MM.1S (cell line): ENCODE results near the gene LAP3.

Experiments used
- DNase-seq: peaks from one replicate; pipeline ENCODE4 v3.0.0-alpha.2; 2015
- H2AFZ ChIP-seq: fragments of 300-600 bp; sonication (generic); 2 replicates; pipeline ENCODE4 v1.6.0; 2016; ENCODE audit warnings: antibody characterized with exemption, low read length
- H3F3A ChIP-seq: fragments of 300-600 bp; sonication (generic); 2 replicates; pipeline ENCODE4 v1.6.1; 2016; ENCODE audit warnings: mild to moderate bottlenecking, antibody characterized with exemption, low read length, moderate library complexity, mixed read lengths; ENCODE audit not compliant: insufficient read depth
- H3K27ac ChIP-seq: fragments of 300-600 bp; sonication (generic); 2 replicates; pipeline ENCODE4 v1.5.1; 2016; ENCODE audit warnings: mild to moderate bottlenecking, low read length
- H3K27me3 ChIP-seq: fragments of 300-600 bp; sonication (generic); replicated peaks from 2 replicates; pipeline ENCODE4 v1.6.0; 2016; ENCODE audit warnings: low read length; ENCODE audit not compliant: insufficient read depth
- H3K36me3 ChIP-seq: fragments of 300-600 bp; sonication (generic); replicated peaks from 2 replicates; pipeline ENCODE4 v1.6.1; 2016; ENCODE audit warnings: mild to moderate bottlenecking, low read length, mixed read lengths; ENCODE audit not compliant: insufficient read depth
- H3K4me1 ChIP-seq: fragments of 300-600 bp; sonication (generic); 2 replicates; pipeline ENCODE4 v1.6.1; 2016; ENCODE audit warnings: low read length, mixed read lengths
- H3K4me2 ChIP-seq: fragments of 300-600 bp; sonication (generic); 2 replicates; pipeline ENCODE4 v1.6.0; 2016; ENCODE audit warnings: low read depth, low read length
- H3K4me3 ChIP-seq: fragments of 300-600 bp; sonication (generic); 2 replicates; pipeline ENCODE4 v1.5.1; 2016; ENCODE audit warnings: low read length, mixed read lengths
- H3K79me2 ChIP-seq: fragments of 300-600 bp; sonication (generic); 2 replicates; pipeline ENCODE4 v1.6.1; 2016; ENCODE audit warnings: mixed run types, low read length, mixed read lengths
- H3K9ac ChIP-seq: fragments of 300-600 bp; sonication (generic); 2 replicates; pipeline ENCODE4 v1.6.1; 2016; ENCODE audit warnings: low read length, mixed read lengths
- H3K9me2 ChIP-seq: fragments of 300-600 bp; sonication (generic); replicated peaks from 2 replicates; pipeline ENCODE4 v1.6.1; 2016; ENCODE audit warnings: mild to moderate bottlenecking, low read length, mixed read lengths; ENCODE audit not compliant: insufficient read depth
- H3K9me3 ChIP-seq: fragments of 300-600 bp; sonication (generic); replicated peaks from 2 replicates; pipeline ENCODE4 v1.6.1; 2016; ENCODE audit warnings: mild to moderate bottlenecking, low read length, mixed read lengths; ENCODE audit not compliant: insufficient read depth
- H4K20me1 ChIP-seq: fragments of 300-600 bp; sonication (generic); 2 replicates; pipeline ENCODE4 v1.6.1; 2016; ENCODE audit warnings: mild to moderate bottlenecking, low read length, moderate library complexity, mixed read lengths; ENCODE audit not compliant: insufficient read depth
- CTCF ChIP-seq: fragments of 300-600 bp; sonication (generic); IDR thresholded peaks from 2 replicates; pipeline ENCODE4 v1.5.1; 2016; ENCODE audit warnings: antibody characterized with exemption, low read length, mixed read lengths
- EZH2 ChIP-seq: fragments of 300-600 bp; sonication (generic); optimal IDR thresholded peaks from 2 replicates; pipeline ENCODE3; 2017; ENCODE audit warnings: low read depth, mild to moderate bottlenecking, antibody characterized with exemption, low read length, mixed read lengths
- EZH2phosphoT487 ChIP-seq: fragments of 300-600 bp; sonication (generic); IDR thresholded peaks from 2 replicates; pipeline ENCODE4 v1.6.1; 2018; ENCODE audit warnings: antibody characterized with exemption, low read length

Gene LAP3

GRCh38 chr4:17624821-17625220 is 47.8 kb downstream of the LAP3 start:
- H3K79me2 ChIP-seq: peaks cover 25% of the 10 kb centered on the region

GRCh38 chr4:17630228-17630627 is 53.2 kb downstream of the LAP3 start:
- no peaks in the 10 kb centered on the region for H3K4me1 ChIP-seq
- H3K27me3 ChIP-seq: no peaks in the 10 kb centered on the region
- no peak overlapping the region for H3K4me2 ChIP-seq
- peaks cover 5% of the 10 kb centered on the region; the same call in 1 of the 2 replicates for H3K36me3 ChIP-seq
- H3K4me3 ChIP-seq: no peak overlapping the region
- H3K27ac ChIP-seq: no peak overlapping the region
- no peaks in the 10 kb centered on the region for H4K20me1 ChIP-seq
- no peaks in the 10 kb centered on the region for H3F3A ChIP-seq
- TF ChIP-seq EZH2phosphoT487 (no peak), EZH2 (no peak), CTCF (no peak)
- H3K79me2 ChIP-seq: 0 out of 2 replicates have a peak, but pooled peaks cover 3% of the 10 kb centered on the region
- H2AFZ ChIP-seq: no peak overlapping the region
- no peak for DNase-seq
- no peaks in the 10 kb centered on the region for H3K9me3 ChIP-seq
- H3K9ac ChIP-seq: no peak overlapping the region
- no peaks in the 10 kb centered on the region for H3K9me2 ChIP-seq

More at GRCh38 chr4:17624821-17625220, 47.8 kb downstream of the LAP3 start:
- Histone ChIP-seq H3F3A (no peaks in the 10 kb centered on the region), H3K9me3 (no peaks in the 10 kb centered on the region), H3K27ac (no peak overlapping the region), H3K36me3 (peaks cover 20% of the 10 kb centered on the region), H3K4me2 (no peak overlapping the region), H3K9ac (no peak overlapping the region), H2AFZ (no peak overlapping the region), H3K4me1 (no peaks in the 10 kb centered on the region), H3K9me2 (no peaks in the 10 kb centered on the region), H3K27me3 (no peaks in the 10 kb centered on the region), H3K4me3 (no peak overlapping the region), H4K20me1 (no peaks in the 10 kb centered on the region)
- no peak for DNase-seq
- TF ChIP-seq EZH2phosphoT487 (no peak), CTCF (no peak), EZH2 (no peak)

GRCh38 chr4:17633600-17633999 is 56.6 kb downstream of the LAP3 start:
- H3K9me2 ChIP-seq: no peaks in the 10 kb centered on the region
- no peak for DNase-seq
- H3K27me3 ChIP-seq: no peaks in the 10 kb centered on the region
- no peak overlapping the region for H3K4me2 ChIP-seq
- H3K4me1 ChIP-seq: no peaks in the 10 kb centered on the region
- no peaks in the 10 kb centered on the region for H4K20me1 ChIP-seq
- H3K36me3 ChIP-seq: peaks cover under 1% of the 10 kb centered on the region; the same call in 1 of the 2 replicates
- no peak overlapping the region for H3K4me3 ChIP-seq
- H3K79me2 ChIP-seq: no peaks in the 10 kb centered on the region
- H2AFZ ChIP-seq: no peak overlapping the region
- no peak overlapping the region for H3K27ac ChIP-seq
- H3K9ac ChIP-seq: no peak overlapping the region
- H3K9me3 ChIP-seq: no peaks in the 10 kb centered on the region
- TF ChIP-seq CTCF (no peak), EZH2phosphoT487 (no peak), EZH2 (no peak)
- H3F3A ChIP-seq: no peaks in the 10 kb centered on the region
